HG02973 (cell line): ENCODE results near the gene IDE.
"Not testable (repeated sequence)": the region's sequence is repeated elsewhere in the genome, so short reads cannot be mapped to it uniquely, and the experiment has no call there.

Experiments
- ATAC-seq: cut with Tn5 transposase; IDR thresholded peaks from one replicate; pipeline ENCODE4 v1.9.1; 2021; ENCODE audit warnings: moderate library complexity; ENCODE audit not compliant: unreplicated experiment

IDE gene

GRCh38 chr10:92420546-92421275 lies 153.2 kb downstream of the IDE start:
- no peak for ATAC-seq

GRCh38 chr10:92419740-92420545 lies 153.9 kb downstream of the IDE start:
- no peak for ATAC-seq

DNA sequence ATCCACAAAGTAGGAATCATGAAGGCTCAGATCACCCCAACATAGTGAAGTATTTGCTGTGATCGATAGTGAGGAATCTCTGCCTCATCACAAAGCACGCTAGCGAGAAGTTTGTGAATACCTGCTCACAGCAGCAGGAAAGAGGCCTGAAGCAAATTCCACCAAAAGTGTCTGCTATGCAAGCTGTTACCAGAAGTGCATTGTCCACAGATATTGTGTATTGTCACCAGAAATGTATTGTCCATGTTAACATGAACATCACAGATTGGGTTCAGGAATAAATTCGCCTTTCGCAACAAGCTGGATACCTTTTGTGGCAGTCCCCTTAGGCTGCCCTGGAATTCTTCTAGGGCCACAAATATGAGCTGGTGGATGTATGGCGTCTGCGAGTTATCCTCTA lies 155.0 kb downstream of the IDE start:
- ATAC-seq = no peak

GRCh38 chr10:92418221-92418620 lies 155.7 kb downstream of the IDE start:
- ATAC-seq = no peak

- ATAC-seq = no peak
Observed at GRCh38 chr10:92413519-92413918, 160.4 kb downstream of the IDE start.

DNA sequence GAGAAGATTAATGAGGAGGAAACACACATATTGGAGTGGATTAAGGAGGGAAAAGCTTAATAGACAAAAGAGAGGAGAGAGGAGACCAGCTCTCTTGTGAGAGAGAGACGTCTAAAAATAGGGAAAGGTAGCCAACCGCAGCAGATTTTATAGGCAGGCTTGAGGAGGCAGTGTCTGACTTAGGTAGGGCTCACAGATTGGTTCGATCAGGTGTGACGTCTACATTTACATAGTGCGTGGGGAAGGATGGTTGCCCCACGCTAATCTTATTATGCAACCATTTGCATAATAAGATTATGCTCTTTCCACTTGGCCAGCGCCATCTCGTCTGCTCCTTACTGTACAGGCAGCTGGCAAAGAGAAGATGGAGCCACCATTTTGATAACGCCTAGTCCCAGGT lies 160.9 kb downstream of the IDE start:
- no peak for ATAC-seq

DNA sequence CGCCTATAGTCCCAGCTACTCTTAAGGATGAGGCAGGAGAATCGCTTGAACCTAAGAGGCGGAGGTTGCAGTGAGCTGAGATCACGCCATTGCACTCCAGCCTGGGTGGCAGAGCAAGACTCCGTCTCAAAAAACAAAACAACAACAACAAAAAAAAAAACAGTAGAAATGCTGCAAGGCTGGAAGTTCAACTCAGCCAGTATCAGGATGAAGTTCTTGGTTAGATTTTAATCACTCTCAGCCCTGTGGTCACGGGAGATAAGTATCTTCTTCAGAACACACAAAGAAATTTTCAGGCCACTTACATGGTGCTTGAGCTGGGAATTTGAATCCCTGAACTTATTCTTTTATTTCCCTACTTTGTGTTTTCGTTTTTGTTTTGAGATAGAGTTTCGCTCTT lies 162.5 kb downstream of the IDE start:
- no peak for ATAC-seq

- no peak for ATAC-seq
Observed at GRCh38 chr10:92410501-92410900, 163.4 kb downstream of the IDE start.

GRCh38 chr10:92408017-92408361 lies 165.9 kb downstream of the IDE start:
- ATAC-seq = no peak

DNA sequence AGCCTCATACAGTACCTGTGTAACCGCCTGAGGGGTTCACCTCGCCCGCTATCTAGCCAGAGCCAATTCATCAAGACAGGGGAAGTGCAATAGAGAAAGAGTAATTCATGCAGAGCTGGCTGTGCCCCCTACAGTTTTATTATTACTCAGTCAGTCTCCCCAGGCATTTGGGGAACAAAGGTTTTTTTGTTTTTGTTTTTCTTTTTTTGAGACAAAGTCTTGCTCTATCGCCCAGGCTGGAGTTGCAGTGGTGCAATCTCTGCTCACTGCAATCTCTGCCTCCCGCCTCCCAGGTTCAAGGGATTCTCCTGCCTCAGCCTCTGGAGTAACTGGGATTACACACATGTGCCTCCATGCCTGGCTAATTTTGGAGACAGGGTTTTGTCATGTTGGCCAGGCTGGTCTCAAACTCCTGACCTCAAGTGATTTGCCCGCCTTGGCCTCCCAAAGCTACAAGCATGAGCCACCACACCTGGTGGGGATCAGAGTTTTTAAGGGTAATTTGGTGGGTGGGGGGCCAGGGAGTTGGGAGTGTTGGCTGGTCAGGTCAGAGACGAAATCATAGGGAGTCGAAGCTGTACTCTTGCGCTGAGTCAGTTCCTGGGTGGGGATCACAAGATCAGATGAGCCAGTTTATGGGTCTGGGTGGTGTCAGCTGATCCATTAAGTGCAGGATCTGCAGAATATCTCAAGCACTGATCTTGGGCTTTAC lies 166.4 kb downstream of the IDE start:
- no peak for ATAC-seq

GRCh38 chr10:92405419-92405924 lies 168.4 kb downstream of the IDE start:
- ATAC-seq = no peak

DNA sequence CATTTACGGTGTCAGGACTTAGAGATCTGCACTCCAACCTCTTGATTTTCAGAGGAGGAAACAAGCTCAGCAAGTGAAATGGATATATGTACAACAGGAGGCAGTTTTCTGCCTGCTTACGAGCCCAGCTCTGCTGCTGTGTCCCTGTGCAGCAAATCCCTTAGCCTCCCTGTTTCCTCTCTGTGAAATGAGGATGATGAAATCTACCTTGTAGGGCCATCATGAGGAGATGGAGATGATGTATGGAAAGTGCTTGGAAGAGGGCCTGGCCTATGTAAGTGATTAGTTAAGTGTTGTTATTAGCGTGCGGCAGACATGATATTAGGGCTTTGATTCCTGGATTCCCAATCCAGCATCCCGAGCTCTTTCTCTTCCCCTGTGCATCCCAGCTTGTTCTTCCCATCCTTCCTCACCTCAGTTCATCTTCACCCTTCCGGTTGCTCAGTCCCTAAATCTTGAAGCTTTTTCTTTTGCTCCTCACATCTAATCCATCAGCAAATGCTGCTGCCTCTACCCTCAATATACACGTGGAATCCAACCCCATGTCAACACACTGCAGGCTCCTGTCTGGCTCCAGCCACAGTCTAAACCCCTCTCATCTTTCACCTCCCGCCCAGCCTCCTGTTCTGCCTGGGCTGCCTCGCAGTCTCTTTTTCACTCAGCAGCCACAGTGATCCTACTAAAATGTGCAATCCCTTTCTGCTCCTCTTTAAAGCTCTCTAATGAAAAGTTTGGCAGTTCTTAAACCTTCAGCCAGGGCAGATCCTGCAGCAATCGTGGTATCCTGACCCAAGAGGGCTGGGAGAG lies 169.1 kb downstream of the IDE start:
- no peak for ATAC-seq

GRCh38 chr10:92402234-92402633 lies 171.7 kb downstream of the IDE start:
- not testable (repeated sequence) for ATAC-seq
